HepG2 (cell line): Measurements from ENCODE around the gene KMT2A. TPM values are rescaled to one million over a fixed set of nuclear protein-coding genes. Genes with fewer than 3 reads are reported as not detected.

Experiments
- ARID4A ChIP-seq: sonication (generic); formaldehyde crosslinking; IDR thresholded peaks from 2 replicates; pipeline ENCODE4 v1.5.0; 2020; ENCODE audit warnings: mild to moderate bottlenecking, missing genetic modification reagents, borderline replicate concordance
- ATF7 ChIP-seq, 2 experiments: fragments of 450-650 bp in 1 of 2; sonication (generic) in 1 of 2; formaldehyde crosslinking in 1 of 2; IDR thresholded peaks; 2 replicates each; pipeline versions ENCODE4 v1.4.0 to v1.6.1; 2016 to 2020; ENCODE audit warnings: antibody characterized with exemption in 1 of 2, mild to moderate bottlenecking in 1 of 2, missing genetic modification reagents in 1 of 2
- HDAC6 ChIP-seq: fragments of 200-600 bp; sonication (generic); IDR thresholded peaks from 2 replicates; pipeline ENCODE4 v1.7.0; 2017; ENCODE audit warnings: mild to moderate bottlenecking, antibody characterized with exemption, low read length, low read depth
- HNF1A ChIP-seq, 2 experiments: sonication (generic) in 1 of 2; formaldehyde crosslinking in 1 of 2; IDR thresholded peaks; 2 replicates each; pipeline versions ENCODE4 v1.4.0 to v1.6.1; 2016 to 2020; ENCODE audit warnings: borderline replicate concordance in 1 of 2, low read depth in 1 of 2, mild to moderate bottlenecking in 1 of 2, missing genetic modification reagents in 1 of 2
- NFYB ChIP-seq: sonication (generic); formaldehyde crosslinking; IDR thresholded peaks from 2 replicates; pipeline ENCODE4 v1.4.0; 2020; ENCODE audit warnings: missing genetic modification reagents
- PHF21A ChIP-seq: sonication (generic); formaldehyde crosslinking; IDR thresholded peaks from 2 replicates; pipeline ENCODE4 v1.5.0; 2020; ENCODE audit warnings: mild to moderate bottlenecking, missing genetic modification reagents
- PPARG ChIP-seq: conservative IDR thresholded peaks from 2 replicates; pipeline ENCODE4 v1.6.1; 2016; ENCODE audit warnings: missing biosample characterization, missing genetic modification reagents
- SIN3A ChIP-seq: IDR thresholded peaks from 2 replicates; pipeline ENCODE4 v1.6.1; 2011; ENCODE audit warnings: low read depth, mild to moderate bottlenecking, control low read depth, low read length, borderline replicate concordance
- SIX1 ChIP-seq: sonication (generic); formaldehyde crosslinking; IDR thresholded peaks from 2 replicates; pipeline ENCODE4 v1.4.0; 2020; ENCODE audit warnings: missing genetic modification reagents, borderline replicate concordance
- SP4 ChIP-seq: sonication (generic); formaldehyde crosslinking; IDR thresholded peaks from 2 replicates; pipeline ENCODE4 v1.8.1; 2023; ENCODE audit warnings: mild to moderate bottlenecking, missing genetic modification reagents
- TRIM24 ChIP-seq: sonication (generic); formaldehyde crosslinking; IDR thresholded peaks from 2 replicates; pipeline ENCODE4 v1.8.0; 2022; ENCODE audit warnings: mild to moderate bottlenecking, missing genetic modification reagents
- USF2 ChIP-seq, 2 experiments: sonication (generic) in 1 of 2; formaldehyde crosslinking in 1 of 2; IDR thresholded peaks; 2 replicates each; pipeline versions ENCODE4 v1.5.1 to v1.6.1; 2011 to 2020; ENCODE audit warnings: borderline replicate concordance in 1 of 2, low read depth in 1 of 2, low read length in 1 of 2, mild to moderate bottlenecking in 1 of 2, missing genetic modification reagents in 1 of 2, moderate library complexity in 1 of 2
- ZNF251 ChIP-seq: sonication (generic); formaldehyde crosslinking; IDR thresholded peaks from 2 replicates; pipeline ENCODE4 v1.9.0; 2021; ENCODE audit warnings: mild to moderate bottlenecking, missing genetic modification reagents
- ZNF3 ChIP-seq: IDR thresholded peaks from 2 replicates; pipeline ENCODE4 v1.7.0; 2017; ENCODE audit warnings: inconsistent platforms
- ZNF350 ChIP-seq: sonication (generic); formaldehyde crosslinking; IDR thresholded peaks from 2 replicates; pipeline ENCODE4 v1.4.0; 2020; ENCODE audit warnings: mild to moderate bottlenecking, low read depth, missing genetic modification reagents, borderline replicate concordance
- ZNF703 ChIP-seq: sonication (generic); formaldehyde crosslinking; IDR thresholded peaks from 2 replicates; pipeline ENCODE4 v1.5.1; 2020; ENCODE audit warnings: missing genetic modification reagents, mild to moderate bottlenecking, moderate library complexity, borderline replicate concordance
- polyA plus RNA-seq, 8 experiments: library from polyadenylated mRNA; depleted of rRNA in 3 of 8; stranded (reverse) in 7 of 8; unstranded in 1 of 8; fragments of >200 nt; fragmentation: Illumina TruSeq in 4 of 8; extraction: Trizol in 4 of 8; gene quantifications; 2 replicates each; pipeline versions ENCODE4 v1.2.1 to v1.2.3, GENCODE V29; 2011 to 2016; ENCODE audit warnings: low read depth in 4 of 8, missing spikeins in 1 of 8, mixed read lengths in 1 of 8; ENCODE audit not compliant: insufficient read depth in 1 of 8
- total RNA-seq, 5 experiments: library from RNA; depleted of rRNA; stranded (reverse); fragments of >200 nt; fragmentation: Illumina TruSeq; extraction: Trizol; gene quantifications; 2 replicates each; pipeline ENCODE4 v1.2.3, GENCODE V29; 2016; ENCODE audit warnings: low read depth in 1 of 5

KMT2A gene
- total and polyA plus RNA-seq, 2 of the 13 experiments (the other 11 are each of a cell fraction or from before 2014, with no cell fraction given), result 12.4 to 20.0 TPM

GRCh38 chr11:118572061-118572980 lies 136.0 kb downstream of the KMT2A start, which contains the start of gene ARCN1 (continued):
- no peak for TF ChIP-seq PPARG (CRISPR knock-in tag)
- no peak for TF ChIP-seq TRIM24 (CRISPR knock-in tag)
- no peak for TF ChIP-seq SIX1 (CRISPR knock-in tag)
- no peak for TF ChIP-seq SIN3A
- peak; percentile 83 for TF ChIP-seq ARID4A (CRISPR knock-in tag)
- no peak for TF ChIP-seq HDAC6
- no peak for TF ChIP-seq ATF7 (IDR thresholded peaks at IDR 0.05)
- no peak for TF ChIP-seq ATF7 (CRISPR knock-in tag; IDR thresholded peaks at IDR 0.05)
- TF ChIP-seq USF2 (IDR thresholded peaks at IDR 0.05; ENCODE audit: low read depth, low read length), result no peak
- no peak for TF ChIP-seq USF2 (CRISPR knock-in tag; IDR thresholded peaks at IDR 0.05; ENCODE audit: borderline replicate concordance)
- TF ChIP-seq ZNF703 (CRISPR knock-in tag), result 0 out of 2 replicates have a peak, but pooled peaks have one; percentile 43
- no peak for TF ChIP-seq SP4 (CRISPR knock-in tag)
- no peak for TF ChIP-seq NFYB
- no peak for TF ChIP-seq PHF21A (CRISPR knock-in tag)
- 0 out of 2 replicates have a peak, but pooled peaks have one; percentile 26 for TF ChIP-seq ZNF3 (CRISPR knock-in tag)
- peak; percentile 57; the same call in 1 of the 2 replicates for TF ChIP-seq ZNF350
- TF ChIP-seq HNF1A (IDR thresholded peaks at IDR 0.05; ENCODE audit: low read depth), result no peak
- no peak for TF ChIP-seq HNF1A (CRISPR knock-in tag; IDR thresholded peaks at IDR 0.05; ENCODE audit: borderline replicate concordance)
- 0 out of 2 replicates have a peak, but pooled peaks have one; percentile 61 for TF ChIP-seq ZNF251 (CRISPR knock-in tag)
